ENCODE results near the gene CCDC178.
"Not testable (repeated sequence)": the region's sequence is repeated elsewhere in the genome, so short reads cannot be mapped to it uniquely, and the experiment has no call there.

The CCDC178 gene

GRCh38 chr18:33210575-33211189 is 229.8 kb downstream of the CCDC178 start:
- no peak for DNase-seq

GRCh38 chr18:33205777-33206176 is 234.7 kb downstream of the CCDC178 start:
- DNase-seq = no peak

- no peak for DNase-seq
Measured at GRCh38 chr18:33201509-33201926, 239.0 kb downstream of the CCDC178 start.

GRCh38 chr18:33195795-33196194 is 244.7 kb downstream of the CCDC178 start:
- DNase-seq = no peak

- no peak for DNase-seq
Measured at GRCh38 chr18:33194793-33195192, 245.7 kb downstream of the CCDC178 start.

GRCh38 chr18:33184958-33185357 is 255.6 kb downstream of the CCDC178 start:
- no peak for DNase-seq

GRCh38 chr18:33184175-33184574 is 256.3 kb downstream of the CCDC178 start:
- no peak for DNase-seq

GRCh38 chr18:33183136-33183535 is 257.4 kb downstream of the CCDC178 start:
- no peak for DNase-seq

- DNase-seq = no peak
Measured at GRCh38 chr18:33181016-33181415, 259.5 kb downstream of the CCDC178 start.

- DNase-seq = no peak
Measured at GRCh38 chr18:33169218-33169617, 271.3 kb downstream of the CCDC178 start.

GRCh38 chr18:33164121-33164520 is 276.4 kb downstream of the CCDC178 start:
- DNase-seq = not testable (repeated sequence)

GRCh38 chr18:33161131-33161530 is 279.4 kb downstream of the CCDC178 start:
- DNase-seq = no peak

- no peak for DNase-seq
Measured at GRCh38 chr18:33159151-33159550, 281.4 kb downstream of the CCDC178 start.

- no peak for DNase-seq
Measured at GRCh38 chr18:33157893-33158292, 282.6 kb downstream of the CCDC178 start.

- DNase-seq = no peak
Measured at GRCh38 chr18:33156906-33157470, 283.5 kb downstream of the CCDC178 start.

- no peak for DNase-seq
Measured at GRCh38 chr18:33154049-33154448, 286.5 kb downstream of the CCDC178 start.

- no peak for DNase-seq
Measured at GRCh38 chr18:33152376-33152775, 288.1 kb downstream of the CCDC178 start.

- DNase-seq = not testable (repeated sequence)
Measured at GRCh38 chr18:33147811-33148210, 292.7 kb downstream of the CCDC178 start.

GRCh38 chr18:33146014-33146413 is 294.5 kb downstream of the CCDC178 start:
- no peak for DNase-seq

GRCh38 chr18:33135951-33136660 is 304.4 kb downstream of the CCDC178 start:
- DNase-seq = no peak

- DNase-seq = no peak
Measured at GRCh38 chr18:33132657-33133056, 307.9 kb downstream of the CCDC178 start.

- no peak for DNase-seq
Measured at GRCh38 chr18:33128581-33128980, 311.9 kb downstream of the CCDC178 start.

GRCh38 chr18:33123862-33124518 is 316.5 kb downstream of the CCDC178 start:
- DNase-seq = no peak

- no peak for DNase-seq
Measured at GRCh38 chr18:33116376-33116775, 324.1 kb downstream of the CCDC178 start.

Measured in SIG-M5 (cell line).